ENCODE data around the gene VTN. TPM values are rescaled to one million over a fixed set of nuclear protein-coding genes. Genes with fewer than 3 reads are reported as not detected.
A peak's percentile ranks its signal among the peaks of the same experiment; 100 is the strongest.

VTN gene
- total RNA-seq: 0.34 TPM in 1 of 2 replicates, not detected in the other
- total RNA-seq (2013): 0.07 TPM
- 0.36 and 2.0 TPM in 2 replicates for polyA plus RNA-seq
- not detected in 2 replicates for polyA minus RNA-seq

- DNase-seq (peak; percentile 26), ATAC-seq (ENCODE audit: low read depth) (no peak)
- peaks cover 22% of the 10 kb centered on the region for H4K20me1 ChIP-seq (ENCODE audit: control insufficient read depth, insufficient read depth, low read length, poor library complexity, severe bottlenecking)
- no peaks in the 10 kb centered on the region for H3K9me3 Mint-ChIP-seq (ENCODE audit: insufficient read depth)
- no peaks in the 10 kb centered on the region for H3K27me3 ChIP-seq (replicated peaks in 1 of 4; ENCODE audit: control extremely low read depth in 1 of 4, control insufficient read depth in 3 of 4, insufficient read depth in 4 of 4, low read length in 3 of 4)
- H3K4me3 Mint-ChIP-seq: peak within 1 kb of the TSS; percentile 99
- H3K4me3 ChIP-seq (ENCODE audit: control extremely low read depth in 1 of 5, extremely low read depth in 1 of 5, insufficient read depth in 1 of 5, low read depth in 2 of 5, low read length in 4 of 5): peak within 1 kb of the TSS in 4 of 5 experiments; percentile 73 to 81 (median 76)
- peak within 1 kb of the TSS; percentile 92 for H3K4me2 ChIP-seq (replicated peaks; ENCODE audit: low read depth, low read length, poor library complexity, severe bottlenecking)
- H3K36me3 ChIP-seq (replicated peaks in 1 of 2; ENCODE audit: control extremely low read depth in 1 of 2, control insufficient read depth in 1 of 2, extremely low read depth in 1 of 2, insufficient read depth in 2 of 2, low read length in 1 of 2): peaks cover 0 to 3% of the 10 kb centered on the region in 2 experiments
- H3K4me1 Mint-ChIP-seq: peaks cover 22% of the 10 kb centered on the region
- H3K27me3 Mint-ChIP-seq: no peaks in the 10 kb centered on the region
- H3K9ac ChIP-seq (ENCODE audit: low read length): peak within 1 kb of the TSS; percentile 71
- TF ChIP-seq CTCF (IDR thresholded peaks at IDR 0.05) (no peak), EZH2 (IDR thresholded peaks at IDR 0.05; ENCODE audit: borderline replicate concordance, insufficient read depth, low read depth, low read length, poor library complexity, severe bottlenecking) (no peak)
- H3K4me1 ChIP-seq (ENCODE audit: control insufficient read depth in 2 of 2, insufficient read depth in 2 of 2, low read length in 2 of 2): peaks cover 14 to 23% of the 10 kb centered on the region in 2 donors
- peaks cover 8% of the 10 kb centered on the region for H3K79me2 ChIP-seq (ENCODE audit: control insufficient read depth, insufficient read depth, low read length)
- H3K9me3 ChIP-seq (ENCODE audit: control extremely low read depth in 1 of 3, control insufficient read depth in 2 of 3, insufficient read depth in 1 of 3, low read length in 2 of 3): no peaks in the 10 kb centered on the region
- H3K27ac ChIP-seq (ENCODE audit: low read length in 2 of 2): peak within 1 kb of the TSS; percentile 53 to 71
- CTCF ChIA-PET: interaction anchor here (1.0 to 3.8 kb wide), 3 partner anchors 12 to 46 kb away, joined by 3 to 19 read pairs (median 3); partner anchors contain the start of gene POLDIP2
- H3K27ac Mint-ChIP-seq: peak within 1 kb of the TSS; percentile 96
- POLR2A ChIA-PET: interaction anchor here (1.0 kb wide), 1 partner anchor 13 kb away, joined by 6 read pairs; the partner anchor contains the start of gene POLDIP2
- 62% methylated on average over 7 of the region's 8 CpGs for WGBS (ENCODE audit: insufficient coverage)
- intact Hi-C loops (cut with micrococcal nuclease): loop anchor here (2.0 to 5.0 kb wide), 2 partner anchors 15 to 37 kb away; partner anchors contain the start of gene SLC46A1
- peak within 1 kb of the TSS; percentile 88 for H2AFZ ChIP-seq (ENCODE audit: insufficient read depth, low read depth, low read length, poor library complexity, severe bottlenecking)
These were observed at the start of gene VTN for GRCh38 chr17:28370035-28370743. VTN (minus strand) TSS chr17:28370307; CDS start chr17:28370203, 104 bp downstream.
